Suprapubic skin (tissue), 4 donors: ENCODE results near the gene EPAS1. TPM values are rescaled to one million over a fixed set of nuclear protein-coding genes. Genes with fewer than 3 reads are reported as not detected.

Experiments
- DNase-seq, 2 donors: peaks; one replicate each; pipeline ENCODE4 v3.0.0-alpha.2; 2019; ENCODE audit warnings: low spot score in 2 of 2
- H3K27ac ChIP-seq: fragments of 200-600 bp; sonication (generic); one replicate; pipeline ENCODE4 v1.5.1; 2019
- H3K27me3 ChIP-seq: fragments of 200-600 bp; sonication (generic); one replicate; pipeline ENCODE4 v1.5.1; 2019
- H3K36me3 ChIP-seq: fragments of 200-600 bp; sonication (generic); one replicate; pipeline ENCODE4 v1.5.1; 2019
- H3K4me1 ChIP-seq: fragments of 200-600 bp; sonication (generic); one replicate; pipeline ENCODE4 v1.5.1; 2019
- H3K4me3 ChIP-seq: fragments of 200-600 bp; sonication (generic); one replicate; pipeline ENCODE4 v1.5.1; 2019; ENCODE audit warnings: mild to moderate bottlenecking
- H3K9me3 ChIP-seq: fragments of 200-600 bp; sonication (generic); one replicate; pipeline ENCODE4 v1.5.1; 2019
- CTCF ChIP-seq, 2 donors: fragments of 200-600 bp in 1 of 2; fragments of 450-650 bp in 1 of 2; sonication (generic) in 1 of 2; IDR thresholded peaks; one replicate each; pipeline ENCODE4 v1.5.1; 2016 to 2019; ENCODE audit warnings: antibody characterized with exemption in 2 of 2, mild to moderate bottlenecking in 1 of 2, moderate library complexity in 1 of 2
- EP300 ChIP-seq: sonication (generic); formaldehyde crosslinking; IDR thresholded peaks from one replicate; pipeline ENCODE4 v1.6.1; 2017; ENCODE audit warnings: antibody characterized with exemption
- POLR2A ChIP-seq, 2 donors: fragments of 450-650 bp; IDR thresholded peaks; one replicate each; pipeline ENCODE4 v1.6.1; 2017; ENCODE audit warnings: antibody characterized with exemption in 2 of 2, mild to moderate bottlenecking in 2 of 2, moderate library complexity in 2 of 2
- POLR2AphosphoS5 ChIP-seq, 3 donors: sonication (generic); formaldehyde crosslinking; IDR thresholded peaks; one replicate each; pipeline ENCODE4 v1.6.1; 2017; ENCODE audit warnings: antibody characterized with exemption in 3 of 3
- WGBS: methylation state at CpG from one replicate; pipeline ENCODE4 v1.1.5; 2018; 5-methylcytosine and 5-hydroxymethylcytosine counted together
- total RNA-seq, 4 donors: library from RNA; depleted of rRNA; stranded (reverse); fragments of >200 nt; gene quantifications; one replicate each; pipeline ENCODE4 v1.1.0, GENCODE V29; 2016

The EPAS1 gene
- total RNA-seq, 4 donors from 2014 or later, result 110 to 271 (median 142) TPM

GRCh38 chr2:46375566-46376125, 78.4 kb downstream of the EPAS1 start:
- peaks cover 94% of the 10 kb centered on the region for H3K36me3 ChIP-seq
- no peaks in the 10 kb centered on the region for H3K4me1 ChIP-seq
- 90% methylated on average over 12 of the region's 12 CpGs for WGBS
- no peaks in the 10 kb centered on the region for H3K27me3 ChIP-seq
- TF ChIP-seq EP300 (no peak), CTCF (IDR thresholded peaks at IDR 0.05) (no peak), POLR2A (IDR thresholded peaks at IDR 0.05) (no peak), POLR2AphosphoS5 (IDR thresholded peaks at IDR 0.05) (no peak)
- H3K4me3 ChIP-seq, result no peak overlapping the region
- H3K9me3 ChIP-seq, result no peaks in the 10 kb centered on the region
- H3K27ac ChIP-seq, result no peak overlapping the region
- peak in 1 of 2 donors; percentile 30 for DNase-seq

DNA sequence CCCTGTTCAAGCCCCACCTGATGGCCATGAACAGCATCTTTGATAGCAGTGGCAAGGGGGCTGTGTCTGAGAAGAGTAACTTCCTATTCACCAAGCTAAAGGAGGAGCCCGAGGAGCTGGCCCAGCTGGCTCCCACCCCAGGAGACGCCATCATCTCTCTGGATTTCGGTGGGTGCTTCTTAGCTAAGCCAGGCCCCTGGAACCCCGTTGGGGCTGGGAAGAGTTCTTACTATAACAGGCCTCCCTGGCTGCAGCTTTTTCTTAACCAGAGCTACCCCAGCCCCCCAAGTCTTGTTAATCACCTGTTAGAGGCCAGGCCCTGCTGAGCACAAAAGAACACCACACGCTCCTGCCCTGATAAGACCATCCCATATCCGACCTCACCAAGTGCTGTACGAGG, 79.4 kb downstream of the EPAS1 start:
- peak in 1 of 2 donors; percentile 22 for DNase-seq
- no peak overlapping the region for H3K27ac ChIP-seq
- 80% methylated on average over 7 of the region's 7 CpGs for WGBS

DNA sequence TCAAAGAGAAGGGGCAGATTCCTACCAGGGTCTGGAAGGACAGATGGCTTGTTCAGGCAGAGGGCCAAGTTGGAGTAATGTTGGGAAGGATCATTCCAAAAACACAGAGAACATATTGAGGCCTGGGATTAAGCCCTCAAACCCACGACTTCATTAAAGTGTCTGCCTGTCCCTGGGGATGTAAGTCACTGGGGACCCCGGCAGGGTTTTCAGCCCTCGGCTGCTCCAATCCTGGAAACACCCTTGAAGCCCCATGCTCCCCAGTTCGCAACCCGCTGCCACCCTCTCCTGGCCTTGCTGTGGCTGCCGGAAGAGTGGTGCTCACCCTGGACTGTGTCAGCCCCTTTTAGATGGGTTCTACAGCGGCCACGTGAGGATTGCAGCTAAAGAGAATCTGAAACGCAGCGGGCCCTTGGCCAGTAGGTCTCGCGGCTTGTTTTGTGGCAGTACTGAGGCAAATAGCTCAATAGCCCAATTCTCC, 79.9 kb downstream of the EPAS1 start:
- H3K9me3 ChIP-seq, result no peaks in the 10 kb centered on the region
- no peaks in the 10 kb centered on the region for H3K27me3 ChIP-seq
- H3K4me1 ChIP-seq, result no peaks in the 10 kb centered on the region
- H3K36me3 ChIP-seq, result peaks cover 95% of the 10 kb centered on the region
- 73% methylated on average over 12 of the region's 12 CpGs for whole genome bisulfite sequencing
- TF ChIP-seq POLR2A (IDR thresholded peaks at IDR 0.05) (no peak), POLR2AphosphoS5 (IDR thresholded peaks at IDR 0.05) (no peak), CTCF (IDR thresholded peaks at IDR 0.05) (no peak), EP300 (no peak)
- DNase-seq, result peak in 1 of 2 donors; percentile 58
- H3K27ac ChIP-seq, result no peak overlapping the region
- H3K4me3 ChIP-seq, result no peak overlapping the region

More for the DNA sequence above, 79.4 kb downstream of the EPAS1 start:
- Histone ChIP-seq H3K36me3 (peaks cover 94% of the 10 kb centered on the region), H3K4me3 (no peak overlapping the region), H3K27me3 (no peaks in the 10 kb centered on the region), H3K9me3 (no peaks in the 10 kb centered on the region), H3K4me1 (no peaks in the 10 kb centered on the region)
- TF ChIP-seq POLR2AphosphoS5 (IDR thresholded peaks at IDR 0.05), result no peak
- TF ChIP-seq CTCF (IDR thresholded peaks at IDR 0.05), result no peak
- TF ChIP-seq POLR2A (IDR thresholded peaks at IDR 0.05), result no peak
- no peak for TF ChIP-seq EP300

DNA sequence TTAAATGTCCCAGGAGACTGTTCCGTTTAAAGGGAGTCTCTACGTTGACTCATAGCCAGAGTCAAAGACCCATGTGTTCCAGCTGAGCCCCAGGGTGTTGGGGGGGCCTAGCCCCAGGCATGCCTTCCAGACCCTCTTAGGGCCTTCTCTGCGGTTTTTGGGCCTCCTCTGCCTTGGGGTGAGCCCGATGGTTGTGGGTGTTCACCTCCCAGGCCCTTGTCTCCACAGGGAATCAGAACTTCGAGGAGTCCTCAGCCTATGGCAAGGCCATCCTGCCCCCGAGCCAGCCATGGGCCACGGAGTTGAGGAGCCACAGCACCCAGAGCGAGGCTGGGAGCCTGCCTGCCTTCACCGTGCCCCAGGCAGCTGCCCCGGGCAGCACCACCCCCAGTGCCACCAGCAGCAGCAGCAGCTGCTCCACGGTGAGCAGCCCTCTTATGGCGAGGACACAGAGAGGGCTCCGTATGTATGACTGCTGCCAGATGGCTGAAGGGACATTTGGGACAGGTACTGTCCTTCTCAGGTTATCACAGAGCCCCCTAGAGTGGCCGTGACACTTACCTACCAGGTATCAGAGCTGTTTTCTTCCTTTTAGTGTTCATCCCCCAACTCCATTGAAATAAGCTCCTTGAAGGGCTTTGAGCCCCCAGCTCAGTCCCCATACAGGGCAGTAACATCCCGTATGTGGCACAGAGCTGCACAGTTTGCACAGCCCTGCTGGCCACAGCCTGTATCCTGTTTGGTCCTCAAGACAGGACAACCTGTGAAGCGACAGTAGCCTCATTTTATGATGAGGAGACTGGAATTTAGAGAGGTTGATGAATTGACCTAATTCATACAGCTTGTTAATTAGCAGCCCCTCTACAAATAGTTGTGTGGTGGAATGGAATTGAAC, 80.7 kb downstream of the EPAS1 start:
- H3K36me3 ChIP-seq, result peaks cover 95% of the 10 kb centered on the region
- TF ChIP-seq CTCF (IDR thresholded peaks at IDR 0.05) (no peak), POLR2AphosphoS5 (IDR thresholded peaks at IDR 0.05) (no peak), POLR2A (IDR thresholded peaks at IDR 0.05) (no peak), EP300 (no peak)
- WGBS, result 81% methylated on average over 7 of the region's 16 CpGs
- H3K4me3 ChIP-seq, result no peak overlapping the region
- DNase-seq, result peak in 1 of 2 donors; percentile 40
- no peaks in the 10 kb centered on the region for H3K9me3 ChIP-seq
- no peak overlapping the region for H3K27ac ChIP-seq
- H3K4me1 ChIP-seq, result no peaks in the 10 kb centered on the region
- no peaks in the 10 kb centered on the region for H3K27me3 ChIP-seq

DNA sequence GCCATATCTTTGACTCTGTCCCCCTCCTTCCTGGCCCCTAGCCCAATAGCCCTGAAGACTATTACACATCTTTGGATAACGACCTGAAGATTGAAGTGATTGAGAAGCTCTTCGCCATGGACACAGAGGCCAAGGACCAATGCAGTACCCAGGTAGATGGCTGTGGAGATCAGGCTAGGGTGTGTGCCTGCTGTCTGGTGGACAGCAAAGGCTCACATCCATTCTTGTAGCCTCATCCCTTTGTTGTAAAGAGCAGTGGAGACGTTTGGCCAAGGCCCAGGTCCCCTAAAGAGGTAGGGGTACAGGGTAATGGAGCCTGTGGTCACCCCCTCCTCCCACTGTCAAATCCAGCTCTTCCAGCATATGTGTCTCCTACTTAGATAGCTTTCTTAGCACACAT, 81.4 kb downstream of the EPAS1 start:
- Histone ChIP-seq H3K4me1 (no peaks in the 10 kb centered on the region), H3K27ac (no peak overlapping the region), H3K4me3 (no peak overlapping the region), H3K36me3 (peaks cover 95% of the 10 kb centered on the region), H3K9me3 (no peaks in the 10 kb centered on the region), H3K27me3 (no peaks in the 10 kb centered on the region)
- WGBS, result 77% methylated on average over 3 of the region's 3 CpGs
- TF ChIP-seq CTCF (IDR thresholded peaks at IDR 0.05) (no peak), POLR2AphosphoS5 (IDR thresholded peaks at IDR 0.05) (no peak), POLR2A (IDR thresholded peaks at IDR 0.05) (no peak), EP300 (no peak)
- DNase-seq, result no peak
